Measurements from ENCODE around the gene ELF5. TPM values are rescaled to one million over a fixed set of nuclear protein-coding genes. Genes with fewer than 3 reads are reported as not detected.

The ELF5 gene
- total RNA-seq, 1 experiment from 2014 or later = not detected

- no peak for DNase-seq (ENCODE audit: low spot score)
Measured at GRCh38 chr11:34524696-34525095, 11.1 kb upstream of the ELF5 start.

GRCh38 chr11:34523053-34523452 lies 9.5 kb upstream of the ELF5 start:
- no peak for DNase-seq (ENCODE audit: low spot score)
- in situ Hi-C loops (cut with HindIII; ENCODE audit: low sequenced_read_pairs) = no loop called here

More at GRCh38 chr11:34524696-34525095, 11.1 kb upstream of the ELF5 start:
- in situ Hi-C loops (cut with HindIII; ENCODE audit: low sequenced_read_pairs) = no loop called here

DNA sequence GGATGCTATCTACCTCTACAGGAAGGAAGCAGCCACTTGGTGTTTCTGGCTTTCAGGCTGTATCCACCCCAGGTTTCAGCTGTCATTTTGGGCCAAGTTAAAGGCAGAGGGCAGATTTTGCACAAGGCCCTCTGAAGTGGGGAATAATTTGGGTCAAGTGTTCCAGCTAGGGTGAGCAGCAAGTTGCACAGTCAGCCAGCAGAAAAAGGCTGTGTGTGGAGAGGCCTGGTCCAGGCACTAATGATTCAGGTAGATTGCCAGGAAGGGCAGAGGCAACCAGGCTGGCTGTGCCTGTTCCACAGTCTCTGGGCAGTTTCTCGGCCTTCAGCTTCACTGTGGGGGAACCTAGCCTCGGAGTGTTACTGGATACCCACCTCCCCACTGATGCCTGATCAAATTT lies 8.6 kb upstream of the ELF5 start:
- DNase-seq (ENCODE audit: low spot score) = no peak
- in situ Hi-C loops (cut with HindIII; ENCODE audit: low sequenced_read_pairs) = no loop called here

GRCh38 chr11:34521265-34521664 lies 7.7 kb upstream of the ELF5 start:
- DNase-seq (ENCODE audit: low spot score) = no peak
- in situ Hi-C loops (cut with HindIII; ENCODE audit: low sequenced_read_pairs) = no loop called here

DNA sequence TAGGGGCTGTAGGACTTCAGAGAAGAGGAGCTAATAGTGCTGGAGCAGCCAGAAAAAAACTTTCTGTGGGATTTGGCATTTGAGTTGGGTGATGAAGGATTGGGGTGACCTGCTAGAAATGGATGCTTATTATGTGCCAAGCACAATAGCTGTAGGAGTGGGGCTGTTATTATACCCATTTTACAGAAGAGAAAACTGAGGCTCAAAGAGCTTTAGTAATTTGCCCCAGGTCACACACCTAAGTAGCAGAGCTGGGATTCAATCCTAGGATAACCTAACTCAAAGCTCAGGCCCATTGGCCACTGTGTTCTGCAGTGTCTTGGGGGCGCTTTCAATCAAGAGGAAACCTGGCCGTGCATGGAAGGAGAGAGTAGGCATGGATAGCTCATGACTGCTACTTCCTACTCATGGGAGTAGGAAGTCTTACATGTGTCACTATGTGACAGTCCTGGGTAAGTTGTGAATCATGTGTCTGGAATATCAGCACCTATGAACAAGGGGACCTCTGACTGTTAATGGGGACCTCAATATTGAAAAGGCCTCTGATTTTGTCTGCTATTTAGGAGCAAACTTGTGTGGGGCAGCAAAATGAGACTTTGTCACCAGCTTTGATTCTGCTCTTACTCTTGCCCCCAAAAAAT lies 6.1 kb upstream of the ELF5 start:
- no peak for DNase-seq (ENCODE audit: low spot score)
- in situ Hi-C loops (cut with HindIII; ENCODE audit: low sequenced_read_pairs) = loop anchor here (10.0 kb wide), 1 partner anchor 335 kb away; no protein-coding TSS in a partner anchor

DNA sequence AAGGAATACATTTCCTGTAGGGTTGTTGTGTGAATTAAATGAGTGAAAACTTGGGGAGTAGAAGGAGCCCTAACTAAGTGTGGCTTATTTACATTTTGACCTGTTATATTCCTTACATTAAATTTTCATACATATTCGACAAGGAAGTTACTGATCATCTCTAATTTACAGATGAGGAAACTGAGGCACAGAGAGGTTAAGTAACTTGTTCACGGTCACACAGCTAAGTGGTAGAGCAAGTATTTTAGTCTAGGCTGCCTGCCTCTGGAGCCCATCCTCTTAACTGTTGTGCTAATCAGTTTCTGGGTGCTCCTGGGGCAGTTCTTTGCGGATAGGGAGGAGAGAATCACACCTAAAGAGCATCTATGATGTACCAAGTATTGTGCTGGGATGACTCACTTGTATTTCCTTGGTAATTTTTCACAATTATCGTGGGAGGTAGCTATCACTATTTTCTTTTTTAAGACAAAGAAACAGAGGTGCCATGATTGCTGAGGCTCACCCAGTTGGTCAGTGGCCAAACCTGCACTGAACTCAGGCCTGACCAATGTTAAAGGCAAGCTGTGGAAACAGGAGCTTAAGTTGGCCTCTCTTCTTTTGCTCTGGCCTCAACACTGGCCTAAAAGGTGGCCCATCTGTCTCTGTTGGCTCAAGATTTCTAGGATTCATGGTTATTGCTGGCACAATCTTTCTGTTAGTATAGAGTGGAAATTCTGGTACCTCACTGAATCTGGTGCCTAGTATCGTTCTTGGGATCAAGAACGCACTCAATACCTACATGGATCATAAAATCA lies 2.9 kb upstream of the ELF5 start:
- in situ Hi-C loops (cut with HindIII; ENCODE audit: low sequenced_read_pairs) = loop anchor here (10.0 kb wide), 1 partner anchor 332 kb away; no protein-coding TSS in a partner anchor
- DNase-seq (ENCODE audit: low spot score) = peak; percentile 74

GRCh38 chr11:34514597-34514996 lies 1.0 kb upstream of the ELF5 start:
- in situ Hi-C loops (cut with HindIII; ENCODE audit: low sequenced_read_pairs) = loop anchor here (10.0 kb wide), 1 partner anchor 330 kb away; no protein-coding TSS in a partner anchor
- DNase-seq (ENCODE audit: low spot score) = no peak

DNA sequence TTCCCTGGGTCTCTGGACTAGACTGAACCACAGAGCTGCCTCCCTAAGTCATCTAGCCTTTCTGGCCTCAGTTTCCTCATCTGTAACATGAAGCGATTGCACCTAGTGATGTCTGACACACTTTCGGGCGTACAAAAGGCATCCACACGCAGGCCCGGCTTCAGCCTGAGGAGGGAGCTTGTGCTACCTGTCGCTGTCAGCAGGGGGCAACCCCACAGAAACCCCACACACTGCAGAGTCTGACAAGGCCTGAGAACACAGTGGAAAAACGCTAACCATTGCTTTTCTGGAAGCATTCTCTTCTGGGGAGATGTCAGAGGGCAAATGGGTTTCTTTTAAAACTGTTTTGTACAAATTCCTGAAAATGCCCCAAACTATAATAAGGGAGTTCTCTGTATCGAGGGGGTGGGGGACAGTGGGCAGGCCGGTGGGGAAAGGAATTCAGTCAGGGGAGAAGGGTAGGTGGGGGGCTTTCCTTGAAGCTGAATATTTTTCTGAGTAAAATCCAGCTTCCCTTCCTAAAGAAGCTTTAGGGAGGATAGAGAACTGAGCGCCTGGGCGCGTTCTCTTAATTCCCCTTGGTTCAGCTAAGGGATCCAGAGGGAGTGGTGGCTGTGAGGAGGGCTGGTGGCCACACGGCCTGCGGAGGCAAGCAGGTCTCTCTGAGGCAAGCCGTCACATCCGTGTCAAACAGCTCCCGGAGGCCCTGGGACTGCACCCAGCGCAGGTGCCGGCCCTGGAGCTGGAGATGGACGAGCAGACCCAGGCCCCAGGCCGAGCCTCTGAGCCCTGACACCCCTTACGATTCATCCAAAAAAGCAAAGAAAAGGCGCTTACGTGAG lies 533 bp downstream of the ELF5 start:
- no peak for DNase-seq (ENCODE audit: low spot score)
- in situ Hi-C loops (cut with HindIII; ENCODE audit: low sequenced_read_pairs) = loop anchor here (10.0 kb wide), 1 partner anchor 328 kb away; no protein-coding TSS in a partner anchor

- in situ Hi-C loops (cut with HindIII; ENCODE audit: low sequenced_read_pairs) = loop anchor here (10.0 kb wide), 1 partner anchor 326 kb away; no protein-coding TSS in a partner anchor
- no peak for DNase-seq (ENCODE audit: low spot score)
Measured at GRCh38 chr11:34510673-34511072, 2.9 kb downstream of the ELF5 start.

DNA sequence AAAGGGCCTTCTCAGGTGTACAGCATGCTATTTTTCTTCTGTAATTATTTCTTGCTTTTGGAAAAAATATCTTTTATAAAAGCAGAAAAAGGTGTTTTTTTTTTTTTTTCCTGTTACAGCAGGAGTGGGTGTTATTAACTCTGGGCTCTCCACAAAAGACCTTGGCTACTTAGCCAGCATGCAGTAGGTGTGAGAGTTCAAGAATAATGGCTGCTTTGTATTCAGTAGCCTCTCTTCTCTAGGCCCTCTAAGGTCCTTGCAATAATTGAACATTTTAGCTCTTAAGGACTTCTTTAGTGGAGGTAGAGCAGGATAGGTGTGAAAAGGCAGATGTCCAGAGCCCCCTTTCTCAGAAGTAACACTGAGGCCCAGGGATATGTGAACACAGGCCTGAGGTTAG lies 3.4 kb downstream of the ELF5 start:
- no peak for DNase-seq (ENCODE audit: low spot score)
- in situ Hi-C loops (cut with HindIII; ENCODE audit: low sequenced_read_pairs) = loop anchor here (10.0 kb wide), 1 partner anchor 325 kb away; no protein-coding TSS in a partner anchor

DNA sequence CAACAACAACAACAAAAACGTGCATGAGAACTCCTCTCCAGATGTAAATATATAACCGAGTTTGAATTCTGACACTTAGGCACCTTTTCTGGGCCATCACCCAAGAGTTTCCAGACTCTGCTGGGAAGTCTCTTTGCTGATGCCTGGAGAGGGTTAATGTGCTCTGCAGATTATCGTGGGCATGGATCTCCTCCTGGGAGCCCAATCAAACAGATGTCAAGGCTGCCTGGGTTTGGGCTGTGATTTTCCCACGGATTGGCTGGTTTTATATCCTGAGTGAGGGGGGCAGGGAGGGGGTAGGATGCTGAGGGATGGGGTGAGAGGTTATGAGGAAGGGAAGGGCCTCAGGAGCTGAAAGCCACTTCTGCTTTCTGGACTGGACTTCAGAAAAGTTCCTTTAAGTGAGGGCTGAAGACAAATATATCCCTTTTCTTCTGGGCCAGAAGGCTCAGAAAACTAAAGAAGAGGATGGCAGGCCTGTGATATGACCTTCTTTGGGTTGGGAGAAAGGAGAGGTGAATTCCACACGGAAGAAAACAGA lies 4.2 kb downstream of the ELF5 start:
- in situ Hi-C loops (cut with HindIII; ENCODE audit: low sequenced_read_pairs) = no loop called here
- DNase-seq (ENCODE audit: low spot score) = no peak

- in situ Hi-C loops (cut with HindIII; ENCODE audit: low sequenced_read_pairs) = no loop called here
- DNase-seq (ENCODE audit: low spot score) = no peak
Measured at GRCh38 chr11:34508524-34508923, 5.1 kb downstream of the ELF5 start.

DNA sequence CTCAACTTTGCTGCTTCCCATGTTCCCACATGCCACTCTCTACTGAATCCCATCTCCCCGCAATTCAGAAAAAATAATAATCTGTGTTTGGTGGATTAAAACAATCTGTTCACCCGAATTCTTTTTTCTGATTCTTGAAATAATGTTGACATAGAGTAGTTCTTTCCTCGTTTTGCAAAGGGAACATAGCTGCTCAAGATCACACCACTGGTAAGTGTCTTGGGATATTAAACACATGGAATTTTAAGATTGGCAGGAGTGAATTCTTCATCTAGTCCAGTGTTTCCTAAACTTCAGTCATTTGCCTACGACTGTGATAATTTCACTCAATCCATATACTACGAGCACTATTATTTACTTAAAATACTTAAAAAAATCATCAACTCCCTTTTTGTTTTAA lies 6.0 kb downstream of the ELF5 start:
- DNase-seq (ENCODE audit: low spot score) = no peak
- in situ Hi-C loops (cut with HindIII; ENCODE audit: low sequenced_read_pairs) = no loop called here

DNA sequence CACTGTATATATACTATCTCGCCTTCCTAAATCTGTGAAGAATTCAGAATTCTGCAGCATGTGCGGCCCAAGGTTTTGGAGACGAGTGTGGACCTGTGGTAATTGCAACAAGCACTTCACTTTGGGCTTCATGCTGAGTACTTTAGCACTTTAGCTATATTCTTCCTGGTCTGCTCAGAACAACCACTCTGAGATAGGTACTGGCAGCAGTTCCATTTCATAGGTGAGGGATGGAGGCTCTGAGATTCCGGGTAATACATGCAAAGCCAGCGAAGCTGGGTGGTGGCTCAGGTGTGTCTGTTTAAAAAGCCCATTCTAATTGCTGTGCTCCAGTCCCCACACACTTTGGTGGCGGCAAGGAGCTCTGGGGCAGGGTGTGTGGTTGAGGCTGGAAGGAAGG lies 6.4 kb downstream of the ELF5 start:
- no peak for DNase-seq (ENCODE audit: low spot score)
- in situ Hi-C loops (cut with HindIII; ENCODE audit: low sequenced_read_pairs) = no loop called here

DNA sequence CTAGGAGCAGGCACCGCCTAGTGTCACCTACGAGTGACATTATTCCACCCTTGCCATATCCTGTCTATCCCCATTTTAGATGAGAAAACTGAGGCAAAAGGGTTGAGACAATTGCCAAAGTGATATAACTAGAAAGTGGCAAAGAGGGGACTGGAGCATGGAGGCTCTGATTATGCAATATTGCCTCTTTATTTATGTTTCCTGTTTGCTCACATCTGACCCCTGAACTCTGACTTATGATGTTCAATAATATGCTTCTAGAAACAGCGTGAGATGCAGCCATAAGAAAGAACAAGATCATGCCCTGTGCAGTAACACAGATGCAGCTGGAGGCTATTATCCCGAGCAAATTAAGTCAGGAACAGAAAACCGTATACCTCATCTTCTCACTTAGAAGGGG lies 7.7 kb downstream of the ELF5 start:
- in situ Hi-C loops (cut with HindIII; ENCODE audit: low sequenced_read_pairs) = no loop called here

DNA sequence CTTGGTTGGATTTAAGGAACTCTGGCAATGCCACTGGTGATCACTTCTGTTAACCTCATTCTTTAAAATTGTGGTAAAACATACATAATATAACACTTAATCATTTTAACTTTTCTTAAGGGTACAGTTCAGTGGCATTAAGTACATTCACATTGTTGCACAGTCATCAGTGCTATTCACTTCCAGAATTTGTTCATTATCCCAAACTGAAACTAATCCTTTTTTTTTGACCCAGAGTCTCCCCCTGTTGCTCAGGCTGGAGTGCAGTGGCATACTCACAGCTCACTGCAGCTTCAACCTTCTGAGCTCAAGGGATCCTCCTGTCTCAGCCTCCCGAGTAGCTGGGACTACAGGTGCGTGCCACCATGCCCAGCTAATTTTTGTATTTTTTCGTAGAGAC lies 10.6 kb downstream of the ELF5 start:
- no peak for DNase-seq (ENCODE audit: low spot score)
- in situ Hi-C loops (cut with HindIII; ENCODE audit: low sequenced_read_pairs) = no loop called here

More for the DNA sequence above, 7.7 kb downstream of the ELF5 start:
- DNase-seq (ENCODE audit: low spot score) = no peak

DNA sequence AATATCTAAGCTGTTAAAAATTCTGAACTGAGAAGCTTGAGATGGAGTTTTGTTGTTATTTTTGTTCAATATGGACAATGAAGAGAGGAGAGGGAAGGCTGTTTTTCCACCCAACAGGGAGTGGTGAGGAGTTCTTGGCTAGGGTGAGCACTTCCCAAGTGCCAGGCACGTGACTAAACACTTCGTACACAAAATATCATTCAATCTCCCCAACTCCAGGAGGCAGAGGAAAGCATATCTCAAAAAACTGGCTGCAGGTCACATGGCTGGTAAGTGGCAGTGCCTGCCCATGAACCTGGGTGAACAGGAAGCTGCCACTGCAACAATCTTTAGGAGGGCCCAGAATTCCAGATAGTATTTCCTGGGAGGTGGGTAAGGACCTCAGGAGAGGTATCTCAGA lies 11.6 kb downstream of the ELF5 start:
- in situ Hi-C loops (cut with HindIII; ENCODE audit: low sequenced_read_pairs) = no loop called here

GRCh38 chr11:34501500-34501899 lies 12.1 kb downstream of the ELF5 start:
- in situ Hi-C loops (cut with HindIII; ENCODE audit: low sequenced_read_pairs) = no loop called here
- DNase-seq (ENCODE audit: low spot score) = no peak

More for the DNA sequence above, 11.6 kb downstream of the ELF5 start:
- DNase-seq (ENCODE audit: low spot score) = no peak

Measured in G401 (cell line).